Heart right ventricle (tissue), 16 donors: ENCODE measurements around the gene ANKRD28. TPM values are rescaled to one million over a fixed set of nuclear protein-coding genes. Genes with fewer than 3 reads are reported as not detected.

Experiments used
- ATAC-seq, 8 donors: fragments of 200-7000 bp; cut with Tn5 transposase; one replicate each; pipeline ENCODE4 v1.9.1; 2020; ENCODE audit warnings: mild to moderate bottlenecking in 8 of 8, moderate library complexity in 8 of 8, moderate number of reproducible peaks in 1 of 8
- DNase-seq, 2 donors: peaks; one replicate each; pipeline ENCODE4 v3.0.0-alpha.2; 2020
- H3K27ac ChIP-seq, 10 donors: fragments of 200-600 bp; sonication (generic) in 2 of 10; one replicate each; pipeline versions ENCODE4 v1.5.0 to v1.8.0; 2020 to 2022; ENCODE audit warnings: mild to moderate bottlenecking in 3 of 10
- H3K27me3 ChIP-seq, 7 donors: fragments of 200-600 bp; one replicate each; pipeline ENCODE4 v1.8.0; 2021 to 2022; ENCODE audit warnings: mild to moderate bottlenecking in 2 of 7
- H3K36me3 ChIP-seq, 9 donors: fragments of 200-600 bp; sonication (generic) in 1 of 9; one replicate each; pipeline versions ENCODE4 v1.5.0 to v1.8.0; 2020 to 2022; ENCODE audit warnings: mild to moderate bottlenecking in 2 of 9
- H3K4me1 ChIP-seq, 9 donors: fragments of 200-600 bp; sonication (generic) in 1 of 9; one replicate each; pipeline versions ENCODE4 v1.5.0 to v1.8.0; 2020 to 2022; ENCODE audit warnings: mild to moderate bottlenecking in 4 of 9
- H3K4me3 ChIP-seq, 10 donors: fragments of 200-600 bp; sonication (generic) in 2 of 10; one replicate each; pipeline versions ENCODE4 v1.5.0 to v1.8.0; 2020 to 2022; ENCODE audit warnings: mild to moderate bottlenecking in 7 of 10, moderate library complexity in 2 of 10
- H3K9me3 ChIP-seq, 11 donors: fragments of 200-600 bp in 10 of 11; sonication (generic) in 2 of 11; one replicate each; pipeline versions ENCODE4 v1.5.0 to v1.8.0; 2013 to 2022; ENCODE audit warnings: mild to moderate bottlenecking in 2 of 11, control low read depth in 1 of 11, moderate library complexity in 1 of 11
- WGBS, 2 donors: extraction: QIAGEN DNeasy Blood & Tissue Kit; methylation state at CpG; one replicate each; pipeline ENCODE4 v1.1.7; 2013; ENCODE audit warnings: inconsistent platforms in 1 of 2; 5-methylcytosine and 5-hydroxymethylcytosine counted together
- intact Hi-C, 10 donors: fragments of 100-400 bp; cut with DNase I; formaldehyde crosslinking; loops; one replicate each; pipeline versions ENCODE4 v1.11.1 to v1.14.2; 2022
- polyA plus RNA-seq, 2 donors: library from polyadenylated mRNA; stranded (reverse); fragments of 200-250 nt; gene quantifications; one replicate each; pipeline ENCODE4 v1.2.3, GENCODE V29; 2013
- total RNA-seq, 10 donors: library from RNA; stranded (reverse); fragmentation: NEBNext Ultra II Directional in 3 of 10; extraction: Animal tissue kit (Norgen Biotek cat#: 25700) in 3 of 10; gene quantifications; one replicate each; pipeline versions ENCODE4 v1.2.1 to v1.2.4, GENCODE V29; 2021 to 2023
- TF ChIP-seq, protein P1 (sequence below), 9 donors: fragments of 200-600 bp; sonication (generic) in 2 of 9; IDR thresholded peaks; one replicate each; pipeline versions ENCODE4 v1.5.0 to v1.8.0; 2021 to 2022; ENCODE audit warnings: antibody characterized with exemption in 9 of 9, mild to moderate bottlenecking in 5 of 9, moderate library complexity in 1 of 9
- donor health status: Arrhythmogenic right ventricular cardiomyopathy.
- donor health status: ischemic (EF 13 %, LVEDD 7.1; RV severe dilation, severe dysfunction).
- donor health status: healthy with polysubstance abuse.
- donor health status: DM: no; HTN: yes; CAD: no.
- donor health status: DM: no; HTN: no; CAD: no.
- donor health status: ischemic (EF 25% LVEDD 6.9; RV normal size, moderate dysfunction).
- donor health status: ischemic (EF 25% LVEDD 5.7; RV mildly dilated, moderate dysfunction).
- donor health status: healthy.
- donor health status: DM: yes; HTN: yes; CAD: no.
- donor health status: Ischemic cardiomyopathy.
- donor health status: ischemic (EF 35%, LVEDD 5.7; RV mildly dilated, moderate dysfunction).
- donor health status: nonischemic (EF 11% LVEDD 7.7; RV severe dilation, severe dysfunction).
- donor health status: DM: yes; HTN: yes; CAD: no.
- donor health status: PGD.
- donor health status: ischemic (EF 29% LVEDD 5.4; RV normal size, mild dysfunction).
- donor health status: nonischemic (EF 23%, LVEDD 6.1; RV moderate dilation, normal function).

Gene ANKRD28
- total and polyA plus RNA-seq, 12 donors: 5.9 to 30.8 (median 27.1) TPM

DNA sequence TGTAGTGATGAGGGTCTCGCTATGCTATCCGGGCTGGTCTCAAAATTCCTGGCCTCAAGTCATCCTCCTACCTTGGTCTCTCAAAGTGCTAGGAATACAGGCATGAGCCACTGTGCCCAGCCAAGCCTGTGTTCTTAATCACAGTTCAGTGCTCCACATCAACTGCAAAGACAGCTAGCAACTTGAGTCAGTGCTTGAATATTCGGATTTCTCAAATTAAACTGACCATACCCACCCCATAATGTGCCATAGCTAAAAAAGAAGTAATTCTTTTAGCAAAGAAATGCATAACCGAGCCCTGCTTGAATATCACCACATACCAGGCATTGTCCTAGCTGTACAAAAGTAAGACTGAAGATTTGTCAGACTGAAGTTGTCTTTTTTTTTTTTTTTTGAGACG is 107.0 kb downstream of the ANKRD28 start:
- Histone ChIP-seq H3K36me3 (peaks cover 0 to 91% (median 8%) of the 10 kb centered on the region in 9 donors), H3K4me3 (no peak overlapping the region), H3K27ac (no peak overlapping the region), H3K4me1 (no peaks in the 10 kb centered on the region), H3K27me3 (no peaks in the 10 kb centered on the region), H3K9me3 (no peaks in the 10 kb centered on the region)
- WGBS, 2 donors: 97 to 98% methylated on average over 5 of the region's 5 CpGs
- ATAC-seq (no peak), DNase-seq (no peak)
- intact Hi-C loops: no loop called here
- TF ChIP-seq, protein P1, sequence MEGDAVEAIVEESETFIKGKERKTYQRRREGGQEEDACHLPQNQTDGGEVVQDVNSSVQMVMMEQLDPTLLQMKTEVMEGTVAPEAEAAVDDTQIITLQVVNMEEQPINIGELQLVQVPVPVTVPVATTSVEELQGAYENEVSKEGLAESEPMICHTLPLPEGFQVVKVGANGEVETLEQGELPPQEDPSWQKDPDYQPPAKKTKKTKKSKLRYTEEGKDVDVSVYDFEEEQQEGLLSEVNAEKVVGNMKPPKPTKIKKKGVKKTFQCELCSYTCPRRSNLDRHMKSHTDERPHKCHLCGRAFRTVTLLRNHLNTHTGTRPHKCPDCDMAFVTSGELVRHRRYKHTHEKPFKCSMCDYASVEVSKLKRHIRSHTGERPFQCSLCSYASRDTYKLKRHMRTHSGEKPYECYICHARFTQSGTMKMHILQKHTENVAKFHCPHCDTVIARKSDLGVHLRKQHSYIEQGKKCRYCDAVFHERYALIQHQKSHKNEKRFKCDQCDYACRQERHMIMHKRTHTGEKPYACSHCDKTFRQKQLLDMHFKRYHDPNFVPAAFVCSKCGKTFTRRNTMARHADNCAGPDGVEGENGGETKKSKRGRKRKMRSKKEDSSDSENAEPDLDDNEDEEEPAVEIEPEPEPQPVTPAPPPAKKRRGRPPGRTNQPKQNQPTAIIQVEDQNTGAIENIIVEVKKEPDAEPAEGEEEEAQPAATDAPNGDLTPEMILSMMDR (IDR thresholded peaks at IDR 0.05): no peak

- 74 to 80% methylated on average over 4 of the region's 4 CpGs for WGBS, 2 donors
Observed at GRCh38 chr3:15690230-15690629, 107.5 kb downstream of the ANKRD28 start.

GRCh38 chr3:15685927-15686326 is 111.9 kb downstream of the ANKRD28 start:
- Histone ChIP-seq H3K27ac (no peak overlapping the region), H3K4me3 (no peak overlapping the region), H3K4me1 (peaks cover 0 to 25% (median 14%) of the 10 kb centered on the region in 9 donors), H3K9me3 (no peaks in the 10 kb centered on the region), H3K36me3 (peaks cover 0 to 81% (median 8%) of the 10 kb centered on the region in 9 donors), H3K27me3 (no peaks in the 10 kb centered on the region)
- ATAC-seq: no peak
- no peak for DNase-seq
- TF ChIP-seq, protein P1 (IDR thresholded peaks at IDR 0.05): no peak
- WGBS, 2 donors: 87 to 90% methylated on average over 7 of the region's 7 CpGs
- intact Hi-C loops: loop anchor here in 1 of 10 donors (10.0 kb wide), 1 partner anchor 51 kb away; no protein-coding TSS in a partner anchor

More at GRCh38 chr3:15690230-15690629, 107.5 kb downstream of the ANKRD28 start:
- ATAC-seq (no peak), DNase-seq (no peak)
- H3K4me1 ChIP-seq: no peaks in the 10 kb centered on the region
- H3K9me3 ChIP-seq: no peaks in the 10 kb centered on the region
- H3K27me3 ChIP-seq: no peaks in the 10 kb centered on the region
- intact Hi-C loops: no loop called here
- H3K4me3 ChIP-seq: no peak overlapping the region
- TF ChIP-seq, protein P1 (IDR thresholded peaks at IDR 0.05): no peak
- H3K36me3 ChIP-seq: peaks cover 0 to 91% (median 8%) of the 10 kb centered on the region in 9 donors
- H3K27ac ChIP-seq: no peak overlapping the region

DNA sequence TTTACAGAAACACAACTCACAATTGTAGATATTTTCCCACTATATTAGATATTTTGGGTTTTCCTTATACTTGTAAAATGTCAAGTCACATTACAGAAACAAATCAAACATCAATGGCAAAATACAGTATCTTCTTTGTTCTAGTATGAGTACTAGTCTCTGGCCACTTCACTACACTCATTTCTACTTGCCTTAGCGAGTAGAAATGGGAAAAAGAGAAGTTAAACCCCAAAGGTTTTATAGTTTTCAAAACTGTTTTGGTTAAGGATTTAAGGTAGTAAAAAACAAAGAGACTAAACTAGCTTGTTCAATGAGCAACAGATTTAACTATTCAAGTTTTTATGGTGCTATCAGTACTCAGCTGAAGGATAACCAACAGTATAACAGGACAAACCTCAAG is 114.5 kb downstream of the ANKRD28 start:
- WGBS, 2 donors: 74 to 77% methylated on average over 1 of the region's 1 CpG
- intact Hi-C loops: loop anchor here in 1 of 10 donors (10.0 kb wide), 1 partner anchor 48 kb away; no protein-coding TSS in a partner anchor
- peaks cover 0 to 80% (median under 1%) of the 10 kb centered on the region in 9 donors for H3K36me3 ChIP-seq
- no peak for DNase-seq
- no peaks in the 10 kb centered on the region for H3K9me3 ChIP-seq
- TF ChIP-seq, protein P1 (IDR thresholded peaks at IDR 0.05): no peak
- no peak overlapping the region for H3K27ac ChIP-seq
- no peak for ATAC-seq
- H3K27me3 ChIP-seq: no peaks in the 10 kb centered on the region
- H3K4me1 ChIP-seq: peaks cover 0 to 30% (median 14%) of the 10 kb centered on the region in 9 donors
- H3K4me3 ChIP-seq: no peak overlapping the region
